AG08396 (cell line): ENCODE results near the gene MYO5B.
"Not testable (repeated sequence)": the region's sequence is repeated elsewhere in the genome, so short reads cannot be mapped to it uniquely, and the experiment has no call there.

Experiments
- DNase-seq: peaks from one replicate; pipeline ENCODE4 v3.0.0; 2012; ENCODE audit warnings: low spot score, mixed read lengths

MYO5B gene

DNA sequence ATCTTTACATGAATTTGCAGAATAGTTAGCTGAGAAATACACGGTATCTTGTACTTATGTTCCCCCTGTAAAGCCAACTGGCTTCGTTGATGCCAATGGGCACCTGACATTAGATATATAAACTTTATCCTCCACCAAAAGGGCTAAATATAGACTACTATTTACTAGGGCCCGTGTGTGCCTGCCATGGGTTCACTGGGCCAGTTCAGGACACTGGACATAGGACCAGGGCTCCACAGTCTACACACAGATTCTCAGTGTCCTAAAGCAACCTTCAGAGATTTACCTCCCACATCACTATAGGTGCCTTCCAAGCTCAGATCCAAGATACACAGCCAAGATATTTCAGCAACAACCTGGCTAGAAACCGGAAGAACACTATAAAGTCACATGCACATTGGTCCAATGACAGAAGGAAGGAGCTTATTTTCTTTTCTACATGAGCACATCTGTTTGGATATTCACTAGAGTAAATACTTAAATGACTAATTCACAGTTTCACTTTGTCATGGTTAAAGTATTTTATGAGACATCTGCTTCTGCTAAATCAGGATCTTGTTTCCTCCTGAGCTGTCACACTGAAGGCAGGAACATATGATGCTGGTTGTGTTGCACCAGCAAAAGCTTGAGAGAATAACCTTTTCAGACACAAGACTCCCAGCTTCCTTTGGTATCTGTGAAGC lies 95.1 kb downstream of the MYO5B start:
- peak; percentile 58 for DNase-seq

DNA sequence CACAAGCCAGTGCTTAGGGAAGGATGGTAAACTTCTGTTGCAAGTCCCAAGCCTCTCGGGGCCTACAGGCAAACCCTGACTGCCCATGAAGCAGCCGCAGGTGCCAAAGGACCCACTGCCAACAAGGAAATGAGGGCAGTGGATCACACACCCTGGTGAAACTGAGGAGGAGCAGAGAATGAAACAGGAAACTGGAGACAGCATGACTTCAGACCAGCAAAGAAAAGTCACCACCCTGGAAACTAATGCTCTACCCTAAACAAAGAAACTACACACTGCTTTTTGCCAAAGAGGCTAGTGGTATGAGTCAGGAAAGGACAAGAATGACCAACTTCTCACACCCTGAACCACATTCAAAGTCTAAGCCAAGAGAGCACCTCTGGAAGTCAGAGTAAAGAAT lies 97.2 kb downstream of the MYO5B start:
- DNase-seq: peak; percentile 29

GRCh38 chr18:50096766-50097435 lies 98.0 kb downstream of the MYO5B start:
- no peak for DNase-seq

GRCh38 chr18:50094786-50095185 lies 100.2 kb downstream of the MYO5B start:
- not testable (repeated sequence) for DNase-seq

- DNase-seq: no peak
Observed at GRCh38 chr18:50094221-50094773, 100.7 kb downstream of the MYO5B start.

DNA sequence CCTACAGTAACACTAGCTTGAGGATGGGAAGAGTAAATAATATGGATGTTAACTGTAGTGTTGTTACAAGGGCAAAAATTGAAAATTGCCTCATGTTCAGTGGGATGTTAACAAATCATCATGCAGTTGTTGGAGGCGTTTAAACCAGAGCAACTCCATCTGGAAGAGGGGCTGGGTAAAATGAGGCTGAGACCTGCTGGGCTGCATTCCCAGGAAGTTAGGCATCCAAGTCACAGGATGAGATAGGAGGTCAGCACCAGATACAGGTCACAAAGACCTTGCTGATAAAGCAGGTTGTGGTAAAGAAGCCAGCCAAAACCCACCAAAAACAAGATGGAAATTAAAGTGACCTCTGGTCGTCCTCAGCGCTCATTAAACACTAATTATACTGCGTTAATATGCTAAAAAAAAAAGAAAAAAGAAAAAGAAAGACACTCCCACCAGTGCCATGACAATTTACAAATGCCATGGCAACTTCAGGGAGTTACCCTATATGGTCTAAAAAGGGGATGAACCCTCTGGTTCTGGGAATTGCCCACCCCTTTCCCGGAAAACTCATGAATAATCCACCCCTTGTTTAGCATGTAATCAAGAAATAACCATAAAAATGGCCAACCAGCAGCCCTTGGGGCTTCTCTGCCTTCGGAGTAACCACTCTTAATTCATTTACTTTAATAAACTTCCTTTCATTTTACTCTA lies 101.4 kb downstream of the MYO5B start:
- no peak for DNase-seq

- DNase-seq: no peak
Observed at GRCh38 chr18:50092245-50092805, 102.6 kb downstream of the MYO5B start.

DNA sequence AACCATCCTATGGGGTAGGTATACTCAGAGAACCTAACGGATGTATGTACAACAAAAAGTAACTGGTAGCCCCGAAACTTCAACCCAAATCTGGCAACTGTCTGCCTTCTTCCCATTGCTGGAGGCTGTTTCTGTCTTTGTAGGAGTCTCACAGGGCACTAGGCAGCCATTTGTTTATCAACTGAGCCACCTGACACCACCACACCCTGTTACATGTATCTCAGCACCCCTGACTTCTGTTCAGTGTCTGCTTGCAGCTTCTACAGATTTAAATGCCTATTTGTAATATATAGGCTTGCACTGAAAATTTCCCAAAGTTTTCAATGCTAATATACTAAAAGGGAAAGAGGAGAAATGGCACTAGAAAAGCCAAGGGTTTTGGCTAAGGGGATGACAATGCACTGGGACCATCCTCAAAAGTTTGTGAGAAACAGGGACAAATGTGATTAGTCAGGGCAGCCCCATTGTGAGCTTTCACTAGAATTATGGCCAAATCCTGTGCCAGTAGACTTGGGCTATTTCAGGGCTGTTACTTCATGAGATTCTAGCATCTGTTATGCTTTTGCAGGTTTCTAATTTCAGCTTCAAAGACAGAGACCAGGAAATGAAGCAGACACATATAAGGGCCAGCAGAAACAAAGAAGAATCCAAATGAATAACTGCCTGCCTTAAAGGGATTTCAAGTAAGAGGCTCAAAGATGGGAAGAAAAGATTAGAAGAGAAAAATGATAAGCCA lies 103.3 kb downstream of the MYO5B start:
- DNase-seq: no peak

DNA sequence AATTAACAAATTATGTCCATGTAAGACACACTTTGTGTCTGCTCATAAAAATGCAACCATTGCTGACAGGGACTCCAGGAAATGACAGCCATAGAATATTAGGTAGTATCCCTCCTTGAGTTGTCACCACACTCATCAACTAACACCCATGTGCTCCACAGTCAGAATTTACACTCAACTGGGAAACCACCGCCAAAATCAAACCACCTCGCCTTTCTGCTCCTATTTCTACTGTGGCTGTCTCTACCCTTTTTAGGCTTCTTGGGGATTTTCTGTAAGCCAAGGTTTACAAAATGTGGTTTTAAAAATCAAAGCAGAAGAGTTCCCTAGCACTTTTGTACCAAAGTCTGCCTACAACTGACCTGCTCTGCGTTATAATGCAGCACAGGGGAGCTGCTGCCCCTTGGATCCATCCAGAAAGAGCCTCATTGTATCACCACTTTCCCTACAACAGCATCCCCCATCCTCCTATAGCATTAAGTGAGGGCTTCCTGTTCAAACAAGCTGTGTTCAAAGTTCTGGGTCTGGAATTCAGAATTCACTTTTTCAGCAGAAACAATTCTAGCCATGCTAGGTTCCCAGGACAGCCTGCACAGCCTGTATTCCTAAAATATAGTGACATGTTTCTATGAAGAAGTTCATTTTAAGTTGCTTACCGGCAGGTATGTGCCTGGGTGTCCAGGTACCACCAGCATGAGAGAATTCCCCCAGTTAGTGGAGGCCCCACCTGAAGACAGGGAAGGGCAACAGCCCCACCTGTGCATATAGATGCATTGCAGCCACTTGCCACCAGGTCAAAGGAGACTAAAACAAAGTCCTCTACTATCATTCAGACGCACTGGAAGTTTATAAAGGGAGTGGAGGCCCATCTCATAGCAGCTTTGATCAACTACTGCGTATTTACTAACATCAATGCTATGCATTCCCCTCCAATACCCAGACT lies 104.3 kb downstream of the MYO5B start:
- DNase-seq: no peak

DNA sequence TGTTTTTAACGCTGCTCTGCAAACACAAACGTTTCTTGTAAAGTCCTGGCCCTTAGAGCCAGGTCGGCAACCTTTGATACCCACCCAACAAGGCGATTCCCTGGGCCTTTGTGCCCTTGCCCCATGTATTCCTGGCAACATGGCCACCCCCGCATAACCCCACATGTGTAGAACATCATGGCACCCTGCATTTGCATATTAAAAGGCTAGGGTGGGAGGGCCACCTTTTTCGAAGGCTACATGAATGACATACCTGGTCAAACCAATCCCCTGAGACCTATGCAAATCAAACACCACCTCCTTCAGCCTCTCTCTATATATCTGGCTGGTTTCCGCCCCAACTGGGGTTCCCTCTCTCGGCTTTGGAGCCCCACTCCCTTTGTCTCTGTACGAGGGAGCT lies 105.2 kb downstream of the MYO5B start:
- no peak for DNase-seq

- no peak for DNase-seq
Observed at GRCh38 chr18:50083708-50084107, 111.2 kb downstream of the MYO5B start.

DNA sequence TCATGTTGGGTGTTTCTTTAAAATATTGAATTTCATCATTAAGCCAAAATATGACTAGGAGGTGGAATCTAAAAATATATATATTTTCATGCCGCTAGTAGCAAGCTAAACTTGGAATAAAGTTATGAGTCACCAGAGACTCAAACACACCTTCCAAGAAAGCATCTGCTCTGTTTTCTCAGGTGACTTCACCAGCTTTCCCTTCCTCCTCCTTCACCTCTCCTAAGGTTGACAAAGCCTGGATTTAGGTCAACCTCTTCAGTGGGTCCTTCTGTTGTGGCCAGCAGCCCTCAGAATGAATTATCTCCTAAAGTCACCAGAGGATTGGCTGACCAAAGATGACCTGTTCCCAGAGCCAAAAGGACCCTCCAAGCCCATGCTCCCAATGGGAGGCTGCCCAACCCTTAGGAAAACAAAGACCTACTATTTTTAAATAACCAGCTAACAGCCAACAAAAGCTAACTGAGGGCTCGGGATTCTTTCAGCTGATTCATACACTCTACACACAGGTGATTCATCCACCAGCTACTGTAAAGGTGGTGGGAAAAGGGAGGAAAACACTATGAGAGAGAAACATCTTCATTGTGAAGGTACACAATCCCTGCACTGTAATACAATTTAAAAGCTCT lies 113.9 kb downstream of the MYO5B start:
- no peak for DNase-seq

DNA sequence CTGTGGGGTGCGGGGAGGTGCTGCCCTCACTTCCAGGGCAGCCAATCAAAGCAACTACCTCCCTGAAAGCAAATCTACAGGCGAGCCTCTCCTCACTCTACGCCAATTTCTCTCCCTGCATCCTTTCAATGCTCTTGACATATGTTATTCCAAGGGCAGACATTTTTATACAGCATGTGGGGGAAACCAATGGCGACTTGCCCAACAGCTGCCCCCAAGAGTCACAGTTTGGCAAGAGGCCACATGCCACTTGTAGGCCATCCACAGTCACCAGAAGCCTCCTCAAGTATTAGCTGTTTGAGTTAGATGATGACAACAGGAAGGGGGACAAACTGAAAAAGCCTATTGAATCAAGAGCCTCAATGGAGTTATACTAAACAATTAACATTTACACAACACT lies 114.6 kb downstream of the MYO5B start:
- DNase-seq: no peak

- DNase-seq: no peak
Observed at GRCh38 chr18:50079571-50080295, 115.2 kb downstream of the MYO5B start.

- no peak for DNase-seq
Observed at GRCh38 chr18:50076277-50076676, 118.7 kb downstream of the MYO5B start.

DNA sequence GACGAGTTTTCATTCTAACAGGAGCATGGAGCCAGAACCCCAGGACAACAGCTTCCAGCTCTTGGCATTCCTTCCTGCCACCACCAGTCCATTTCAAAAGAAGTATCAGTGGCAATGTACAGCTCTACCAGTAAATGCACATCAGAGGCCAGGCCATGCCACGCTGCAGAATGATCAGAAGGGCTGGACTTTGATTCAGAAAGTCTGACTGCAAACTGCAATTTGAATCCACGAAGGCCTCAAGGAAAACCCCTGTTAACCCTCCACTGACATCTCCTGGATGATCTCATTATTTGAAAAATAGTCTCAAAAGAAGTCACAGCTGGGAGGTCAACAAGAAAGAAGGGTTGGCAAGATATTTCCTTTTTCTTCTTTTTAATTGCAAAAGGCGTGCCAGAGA lies 119.2 kb downstream of the MYO5B start:
- no peak for DNase-seq

DNA sequence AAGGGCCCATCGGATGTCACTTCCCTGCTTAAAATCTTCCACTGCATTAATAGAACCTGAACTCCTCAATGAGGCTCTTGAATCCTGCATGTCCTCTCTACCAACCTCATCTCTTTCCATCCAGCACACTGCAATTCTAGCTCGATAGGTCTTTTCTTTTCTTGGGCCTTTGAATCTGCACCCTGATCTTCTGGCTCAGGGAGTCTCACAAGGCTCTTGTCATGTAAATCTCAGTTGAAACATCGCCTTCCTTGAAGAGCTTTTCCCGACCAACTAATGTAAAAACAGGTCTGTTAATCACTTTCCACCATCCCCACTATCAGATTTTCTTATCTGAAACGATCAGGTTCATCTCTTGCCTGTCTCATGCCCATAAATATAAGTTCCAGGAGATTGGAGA lies 120.5 kb downstream of the MYO5B start:
- DNase-seq: no peak

- DNase-seq: no peak
Observed at GRCh38 chr18:50073319-50073718, 121.6 kb downstream of the MYO5B start.

- no peak for DNase-seq
Observed at GRCh38 chr18:50072146-50072545, 122.8 kb downstream of the MYO5B start.

DNA sequence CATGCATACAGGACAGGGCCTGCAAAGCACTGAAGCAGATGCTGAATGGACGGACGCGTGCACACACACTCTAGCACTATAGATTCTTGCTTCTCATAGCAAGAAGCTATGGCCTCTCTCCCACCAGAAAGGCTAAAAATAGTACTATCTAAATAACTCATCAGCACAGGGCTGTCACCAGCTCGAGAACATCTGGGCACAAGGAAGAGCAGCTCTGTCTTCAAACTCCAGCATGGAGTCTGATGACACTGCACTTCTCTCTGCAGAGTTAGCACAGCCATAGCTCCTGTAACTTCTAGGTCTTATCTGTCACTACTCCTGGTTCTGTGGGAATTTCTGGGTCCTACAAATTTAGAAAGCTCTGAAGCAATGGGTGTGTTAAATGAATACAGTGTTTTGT lies 123.5 kb downstream of the MYO5B start:
- no peak for DNase-seq
